Upper lobe of left lung (tissue), 4 donors: ENCODE measurements around the gene RER1.

Source experiments
- CTCF ChIP-seq, 6 experiments: fragments of 450-650 bp in 4 of 6; fragments of 200-600 bp in 2 of 6; sonication (generic) in 2 of 6; IDR thresholded peaks; one replicate each; pipeline ENCODE4 v1.5.1; 2016 to 2019; ENCODE audit warnings: antibody characterized with exemption in 6 of 6
- EP300 ChIP-seq, 4 donors: sonication (generic); formaldehyde crosslinking; IDR thresholded peaks; one replicate each; pipeline ENCODE4 v1.5.1; 2017; ENCODE audit warnings: antibody characterized with exemption in 4 of 4, control low read depth in 2 of 4
- POLR2AphosphoS5 ChIP-seq, 2 donors: sonication (generic); formaldehyde crosslinking; IDR thresholded peaks; one replicate each; pipeline ENCODE4 v1.5.1; 2017; ENCODE audit warnings: antibody characterized with exemption in 2 of 2

GRCh38 chr1:2388004-2388913, 3.4 kb upstream of the RER1 start:
- no peak for TF ChIP-seq POLR2AphosphoS5 (IDR thresholded peaks at IDR 0.05)
- no peak for TF ChIP-seq CTCF (IDR thresholded peaks at IDR 0.05)
- no peak for TF ChIP-seq EP300 (IDR thresholded peaks at IDR 0.05)
